ENCODE data around the gene FKBP8.

The FKBP8 gene

GRCh38 chr19:18496167-18496979, 47.0 kb downstream of the FKBP8 start:
- no peak for TF ChIP-seq TAF1 (IDR thresholded peaks at IDR 0.05; ENCODE audit: low read depth)
- peak; percentile 42; the same call in 1 of the 2 replicates for TF ChIP-seq REST (IDR thresholded peaks at IDR 0.05; ENCODE audit: low read depth)
- 0 out of 2 replicates have a peak, but pooled peaks have one; percentile 39 for TF ChIP-seq MAX (IDR thresholded peaks at IDR 0.05)
- TF ChIP-seq RAD21 (IDR thresholded peaks at IDR 0.05; ENCODE audit: low read depth), result peak; percentile 17; the same call in 1 of the 2 replicates
- peak; percentile 92 for TF ChIP-seq NFIC (IDR thresholded peaks at IDR 0.05)

- no peak for TF ChIP-seq USF1 (IDR thresholded peaks at IDR 0.05)
- TF ChIP-seq TCF12 (IDR thresholded peaks at IDR 0.05; ENCODE audit: low read depth), result no peak
- no peak for TF ChIP-seq ZBTB7A (IDR thresholded peaks at IDR 0.05; ENCODE audit: low read depth)
- TF ChIP-seq EP300 (IDR thresholded peaks at IDR 0.05; ENCODE audit: borderline replicate concordance), result no peak
- no peak for TF ChIP-seq MAX (IDR thresholded peaks at IDR 0.05)
- no peak for TF ChIP-seq CEBPB (IDR thresholded peaks at IDR 0.05)
- no peak for TF ChIP-seq CREB1 (IDR thresholded peaks at IDR 0.05; ENCODE audit: low read depth)
- TF ChIP-seq REST (IDR thresholded peaks at IDR 0.05; ENCODE audit: low read depth), result no peak
- no peak for TF ChIP-seq RAD21 (IDR thresholded peaks at IDR 0.05; ENCODE audit: low read depth)
- TF ChIP-seq TEAD4 (IDR thresholded peaks at IDR 0.05), result no peak
- TF ChIP-seq YY1 (IDR thresholded peaks at IDR 0.05; ENCODE audit: low read depth), result no peak
- no peak for TF ChIP-seq NFIC (IDR thresholded peaks at IDR 0.05)
- no peak for TF ChIP-seq EGR1 (IDR thresholded peaks at IDR 0.05)
- no peak for TF ChIP-seq FOXM1 (IDR thresholded peaks at IDR 0.05; ENCODE audit: borderline replicate concordance, low read depth)
- no peak for TF ChIP-seq TAF1 (IDR thresholded peaks at IDR 0.05; ENCODE audit: low read depth)
Measured at GRCh38 chr19:18495204-18495911, 48.0 kb downstream of the FKBP8 start.

- TF ChIP-seq USF1 (IDR thresholded peaks at IDR 0.05), result no peak
Measured at GRCh38 chr19:18494267-18494607, 49.1 kb downstream of the FKBP8 start.

GRCh38 chr19:18493440-18494266, 49.7 kb downstream of the FKBP8 start:
- TF ChIP-seq TEAD4 (IDR thresholded peaks at IDR 0.05) (no peak), REST (IDR thresholded peaks at IDR 0.05; ENCODE audit: low read depth) (no peak), FOXM1 (IDR thresholded peaks at IDR 0.05; ENCODE audit: borderline replicate concordance, low read depth) (no peak), USF1 (IDR thresholded peaks at IDR 0.05) (no peak), ZBTB7A (IDR thresholded peaks at IDR 0.05; ENCODE audit: low read depth) (no peak), TAF1 (IDR thresholded peaks at IDR 0.05; ENCODE audit: low read depth) (no peak), CEBPB (IDR thresholded peaks at IDR 0.05) (no peak), NFIC (IDR thresholded peaks at IDR 0.05) (no peak), MAX (IDR thresholded peaks at IDR 0.05) (no peak)

Data from Ishikawa (cell line).